Neural crest cell (in vitro differentiated cells): ENCODE measurements around the gene FRMD4A. TPM values are rescaled to one million over a fixed set of nuclear protein-coding genes. Genes with fewer than 3 reads are reported as not detected.

ENCODE experiments used
- DNase-seq: peaks from one replicate; pipeline ENCODE4 v3.0.0; 2021; ENCODE audit warnings: low read depth, mixed read lengths, low spot score
- H3K27ac Mint-ChIP-seq: one replicate; pipeline ENCODE4 v1.8.0; 2021; ENCODE audit warnings: mild to moderate bottlenecking, mixed read lengths; ENCODE audit not compliant: unreplicated experiment
- H3K27me3 Mint-ChIP-seq: 2 replicates; pipeline ENCODE4 v1.8.0; 2021; ENCODE audit warnings: low read depth, mild to moderate bottlenecking, mixed read lengths
- H3K36me3 Mint-ChIP-seq: 2 replicates; pipeline ENCODE4 v1.8.0; 2021; ENCODE audit warnings: low read depth, mild to moderate bottlenecking, mixed read lengths
- H3K4me1 Mint-ChIP-seq: 2 replicates; pipeline ENCODE4 v1.8.0; 2021; ENCODE audit warnings: mixed read lengths
- H3K4me3 Mint-ChIP-seq: one replicate; pipeline ENCODE4 v1.8.0; 2021; ENCODE audit warnings: mild to moderate bottlenecking, mixed read lengths
- H3K9me3 Mint-ChIP-seq: 2 replicates; pipeline ENCODE4 v1.8.0; 2021; ENCODE audit warnings: mixed read lengths
- total RNA-seq: library from RNA; stranded (reverse); gene quantifications from 2 replicates; pipeline ENCODE4 v1.2.1, GENCODE V29; 2021
- TF ChIP-seq, protein P1 (sequence below): fragments of 200-600 bp; sonication (generic); conservative IDR thresholded peaks from 2 replicates; pipeline ENCODE4 v1.5.0; 2021; ENCODE audit warnings: antibody characterized with exemption, mild to moderate bottlenecking

Gene FRMD4A
- total RNA-seq, 1 donor from 2014 or later = 65.3 TPM

DNA sequence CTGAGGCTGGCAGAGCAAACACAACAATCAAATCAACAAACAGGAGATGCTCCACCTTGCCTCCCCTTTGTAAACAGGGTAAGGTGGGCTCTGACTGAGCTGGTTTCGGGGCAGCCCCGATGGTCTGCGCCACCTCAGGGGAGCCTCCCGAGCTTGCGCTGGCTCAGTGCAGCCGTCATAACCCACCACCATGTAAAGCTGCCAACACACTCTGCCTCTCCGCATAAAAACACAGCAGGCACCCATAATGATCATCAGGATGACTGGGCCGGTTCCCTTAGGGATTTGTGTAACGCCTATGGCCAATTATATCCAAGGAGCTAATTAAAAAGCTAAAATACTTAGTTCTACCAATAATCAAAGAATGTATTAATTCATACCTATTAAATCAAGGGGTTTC is 619.4 kb downstream of the FRMD4A start:
- peaks cover 82% of the 10 kb centered on the region for H3K4me1 Mint-ChIP-seq
- H3K36me3 Mint-ChIP-seq = peaks cover 8% of the 10 kb centered on the region
- peak overlapping the region; percentile 36 for H3K4me3 Mint-ChIP-seq
- no peaks in the 10 kb centered on the region for H3K9me3 Mint-ChIP-seq
- peaks cover 85% of the 10 kb centered on the region for H3K27me3 Mint-ChIP-seq
- TF ChIP-seq, protein P1, sequence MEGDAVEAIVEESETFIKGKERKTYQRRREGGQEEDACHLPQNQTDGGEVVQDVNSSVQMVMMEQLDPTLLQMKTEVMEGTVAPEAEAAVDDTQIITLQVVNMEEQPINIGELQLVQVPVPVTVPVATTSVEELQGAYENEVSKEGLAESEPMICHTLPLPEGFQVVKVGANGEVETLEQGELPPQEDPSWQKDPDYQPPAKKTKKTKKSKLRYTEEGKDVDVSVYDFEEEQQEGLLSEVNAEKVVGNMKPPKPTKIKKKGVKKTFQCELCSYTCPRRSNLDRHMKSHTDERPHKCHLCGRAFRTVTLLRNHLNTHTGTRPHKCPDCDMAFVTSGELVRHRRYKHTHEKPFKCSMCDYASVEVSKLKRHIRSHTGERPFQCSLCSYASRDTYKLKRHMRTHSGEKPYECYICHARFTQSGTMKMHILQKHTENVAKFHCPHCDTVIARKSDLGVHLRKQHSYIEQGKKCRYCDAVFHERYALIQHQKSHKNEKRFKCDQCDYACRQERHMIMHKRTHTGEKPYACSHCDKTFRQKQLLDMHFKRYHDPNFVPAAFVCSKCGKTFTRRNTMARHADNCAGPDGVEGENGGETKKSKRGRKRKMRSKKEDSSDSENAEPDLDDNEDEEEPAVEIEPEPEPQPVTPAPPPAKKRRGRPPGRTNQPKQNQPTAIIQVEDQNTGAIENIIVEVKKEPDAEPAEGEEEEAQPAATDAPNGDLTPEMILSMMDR = no peak
- no peak for DNase-seq
- H3K27ac Mint-ChIP-seq = peak overlapping the region; percentile 3

DNA sequence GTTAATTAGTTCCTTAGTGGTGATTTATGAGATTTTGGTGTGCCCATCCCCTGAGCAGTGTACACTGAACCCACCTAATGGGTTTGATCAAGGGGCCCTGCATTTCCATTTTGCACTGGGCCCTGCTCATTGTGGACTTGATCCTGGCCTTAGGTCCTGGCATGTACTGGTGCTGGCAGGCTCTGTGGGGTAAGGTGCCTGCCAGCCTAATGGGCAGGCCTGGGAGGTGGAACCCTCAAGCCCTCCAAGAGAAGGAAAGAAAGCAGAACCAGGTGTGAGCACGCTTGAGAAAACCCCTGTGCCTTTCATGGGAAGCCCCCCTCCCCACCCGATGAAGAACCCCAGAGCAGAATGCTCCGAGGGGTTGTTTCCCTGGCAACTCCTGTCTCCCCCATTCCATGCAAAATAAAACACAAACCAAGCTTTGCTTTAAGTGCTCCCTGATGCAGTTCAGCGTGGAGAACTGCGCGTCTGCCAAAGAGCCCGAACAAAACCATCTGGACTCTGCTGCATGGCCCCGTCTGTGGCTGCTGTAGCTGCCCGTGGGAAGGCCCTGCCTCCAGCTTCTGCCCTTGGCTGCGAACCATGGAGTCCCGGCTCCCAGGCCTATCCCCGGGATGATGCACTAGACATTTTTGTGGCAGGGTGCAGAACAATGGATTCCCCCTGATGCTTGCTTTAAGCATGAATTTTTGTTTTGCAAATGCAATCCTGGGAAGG is 620.6 kb downstream of the FRMD4A start:
- Mint-ChIP-seq H3K36me3 (peaks cover 8% of the 10 kb centered on the region), H3K4me1 (peaks cover 82% of the 10 kb centered on the region), H3K9me3 (no peaks in the 10 kb centered on the region), H3K4me3 (no peak overlapping the region), H3K27ac (no peak overlapping the region), H3K27me3 (peaks cover 90% of the 10 kb centered on the region)
- no peak for DNase-seq
- TF ChIP-seq, protein P1 = no peak

DNA sequence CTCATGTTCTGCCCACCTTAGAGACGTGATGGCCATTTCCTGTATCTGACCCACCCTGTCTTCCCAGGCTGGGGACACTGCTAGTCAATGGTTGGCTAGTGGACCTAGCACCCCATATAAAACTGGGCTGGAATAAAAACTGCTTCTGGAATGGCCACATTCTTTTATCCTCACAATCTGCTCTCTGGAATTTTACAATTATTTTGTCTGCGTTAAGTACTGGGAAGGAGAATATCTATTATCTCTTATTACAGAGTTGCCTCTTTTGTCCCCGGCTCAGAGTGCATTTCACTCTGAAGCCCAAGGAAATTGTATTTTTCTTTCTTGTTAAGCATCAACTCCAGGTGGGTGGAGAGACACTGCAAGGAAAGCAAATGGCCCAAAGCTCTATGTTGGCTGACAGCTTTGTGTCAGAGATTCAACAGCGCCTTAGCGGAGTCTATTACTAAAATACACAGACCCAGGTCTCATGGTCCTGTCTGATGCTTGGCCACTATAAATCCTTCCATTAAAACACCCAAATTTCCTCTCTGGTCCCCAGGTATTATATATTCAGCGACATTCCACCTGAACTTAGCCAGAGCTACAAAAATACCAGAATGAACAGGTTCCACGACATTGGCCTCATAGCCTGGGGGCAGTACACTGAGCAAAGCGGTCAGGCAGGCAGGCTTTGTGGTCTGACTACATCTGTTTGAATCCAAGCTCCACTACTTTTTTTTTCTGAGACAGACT is 622.3 kb downstream of the FRMD4A start:
- Mint-ChIP-seq H3K4me1 (peaks cover 92% of the 10 kb centered on the region), H3K9me3 (no peaks in the 10 kb centered on the region), H3K27me3 (peaks cover 90% of the 10 kb centered on the region), H3K4me3 (peak overlapping the region; percentile 88), H3K27ac (peak overlapping the region; percentile 64), H3K36me3 (peaks cover 15% of the 10 kb centered on the region)
- no peak for DNase-seq
- TF ChIP-seq, protein P1 = no peak

DNA sequence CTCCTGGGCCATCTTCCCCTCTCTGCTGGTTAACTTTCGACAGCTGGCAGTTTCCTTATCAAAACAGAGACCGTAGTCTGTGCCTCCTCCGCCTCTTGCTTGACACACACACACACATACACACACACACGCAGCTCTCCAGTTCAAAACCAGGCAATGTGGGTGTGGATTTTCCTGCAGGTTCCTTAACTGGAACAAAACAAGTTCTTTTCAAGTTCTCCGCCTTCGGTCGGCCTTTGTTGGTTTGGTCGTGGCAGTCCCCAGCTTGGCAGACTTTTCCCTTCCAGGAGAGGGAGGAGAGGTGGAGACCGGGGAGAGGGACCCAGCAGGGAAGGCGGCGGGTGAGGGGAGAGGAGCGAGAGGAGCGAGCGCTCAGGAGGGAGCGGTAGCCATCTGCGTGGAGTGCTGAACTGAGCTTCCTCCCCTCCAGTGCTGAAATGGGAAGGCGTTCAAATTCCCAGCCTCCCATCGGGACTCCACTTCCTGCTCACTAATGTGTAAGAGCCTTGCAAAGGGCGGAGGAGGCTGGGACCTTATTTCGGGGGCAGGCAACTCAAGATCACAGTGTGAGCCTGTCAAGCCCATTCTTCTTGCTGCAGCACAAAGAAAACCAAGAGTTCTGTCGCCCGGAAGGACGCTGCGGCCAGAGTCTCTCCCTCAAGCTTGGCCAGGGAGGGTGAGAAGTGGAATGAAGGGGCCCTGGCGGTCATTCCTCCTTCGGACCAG is 623.4 kb downstream of the FRMD4A start:
- peaks cover 84% of the 10 kb centered on the region for H3K27me3 Mint-ChIP-seq
- peak; percentile 40 for DNase-seq
- peak overlapping the region; percentile 88 for H3K4me3 Mint-ChIP-seq
- peak overlapping the region; percentile 87 for H3K27ac Mint-ChIP-seq
- H3K9me3 Mint-ChIP-seq = no peaks in the 10 kb centered on the region
- TF ChIP-seq, protein P1 = no peak
- peaks cover 17% of the 10 kb centered on the region for H3K36me3 Mint-ChIP-seq
- H3K4me1 Mint-ChIP-seq = peaks cover 92% of the 10 kb centered on the region

DNA sequence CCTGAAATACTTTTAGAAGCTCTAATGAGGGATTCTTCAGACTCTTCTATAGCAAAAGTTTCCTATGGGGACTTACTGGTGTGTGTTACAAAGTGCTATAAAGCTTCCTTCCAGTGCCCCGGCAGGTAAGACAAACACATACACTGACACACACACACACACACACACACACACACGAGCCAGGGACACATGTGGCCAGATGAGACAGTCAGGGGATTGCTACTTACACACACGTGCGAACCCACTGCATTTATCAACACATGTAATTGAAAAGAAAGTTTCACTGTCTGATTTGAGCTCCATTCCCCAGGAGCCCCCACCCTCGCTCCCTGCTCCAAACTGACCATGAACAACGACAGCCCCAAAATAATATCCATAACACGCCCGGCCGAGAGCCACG is 624.1 kb downstream of the FRMD4A start:
- Mint-ChIP-seq H3K4me1 (peaks cover 88% of the 10 kb centered on the region), H3K9me3 (no peaks in the 10 kb centered on the region), H3K36me3 (peaks cover 20% of the 10 kb centered on the region), H3K4me3 (peak overlapping the region; percentile 88), H3K27ac (peak overlapping the region; percentile 87), H3K27me3 (peaks cover 77% of the 10 kb centered on the region)
- no peak for DNase-seq
- TF ChIP-seq, protein P1 = no peak
